CD4-positive, alpha-beta T cell treated with Interleukin-15 for 1 hour (primary cell): ENCODE measurements around the gene CNTNAP2.
"Not testable (repeated sequence)": the region's sequence is repeated elsewhere in the genome, so short reads cannot be mapped to it uniquely, and the experiment has no call there.

ENCODE experiments used
- DNase-seq: peaks from one replicate; pipeline ENCODE4 v3.0.0-alpha.2; 2020

Gene CNTNAP2

DNA sequence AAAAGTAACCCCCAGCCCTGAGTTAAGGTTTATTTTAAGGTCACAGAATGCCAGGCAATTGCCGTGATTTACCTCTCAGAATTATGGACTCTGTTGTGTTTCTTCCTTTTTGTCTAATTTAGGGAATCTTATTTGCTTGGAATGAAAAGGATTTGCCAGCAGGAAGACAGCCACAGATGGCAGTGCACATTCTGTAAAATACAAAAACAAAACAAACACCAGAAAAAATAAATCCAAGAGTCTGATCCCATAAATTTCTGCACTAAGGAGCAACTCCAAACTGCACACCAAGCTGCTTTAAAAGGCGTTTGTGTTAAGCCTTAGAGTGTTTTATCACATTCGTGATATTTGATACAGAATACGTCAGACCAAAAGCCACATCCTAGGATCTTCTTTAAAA is 2275.0 kb downstream of the CNTNAP2 start:
- no peak for DNase-seq

DNA sequence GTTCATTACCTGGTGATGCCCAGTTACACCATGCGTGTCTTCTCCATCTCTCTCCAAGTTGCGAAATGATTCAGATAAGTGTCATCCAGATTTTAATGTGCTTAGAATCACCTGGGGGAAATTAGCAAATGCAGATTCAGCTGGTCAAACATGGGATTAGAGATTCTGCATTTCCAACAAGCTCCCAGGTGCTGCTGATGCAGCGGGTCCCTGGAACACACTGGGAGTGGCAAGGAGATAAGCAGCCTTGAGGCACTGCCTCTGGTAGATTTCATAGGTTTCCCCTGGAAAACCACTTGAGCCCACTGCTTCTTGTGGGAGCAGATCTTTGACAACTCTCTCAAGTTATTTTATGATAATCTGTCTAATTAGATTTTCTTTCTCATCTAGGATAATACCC is 2278.0 kb downstream of the CNTNAP2 start:
- no peak for DNase-seq

- no peak for DNase-seq
Observed at GRCh38 chr7:148395352-148395811, 2278.8 kb downstream of the CNTNAP2 start.

GRCh38 chr7:148395990-148396716 is 2279.6 kb downstream of the CNTNAP2 start:
- DNase-seq, result no peak

- no peak for DNase-seq
Observed at GRCh38 chr7:148397056-148397455, 2280.5 kb downstream of the CNTNAP2 start.

DNA sequence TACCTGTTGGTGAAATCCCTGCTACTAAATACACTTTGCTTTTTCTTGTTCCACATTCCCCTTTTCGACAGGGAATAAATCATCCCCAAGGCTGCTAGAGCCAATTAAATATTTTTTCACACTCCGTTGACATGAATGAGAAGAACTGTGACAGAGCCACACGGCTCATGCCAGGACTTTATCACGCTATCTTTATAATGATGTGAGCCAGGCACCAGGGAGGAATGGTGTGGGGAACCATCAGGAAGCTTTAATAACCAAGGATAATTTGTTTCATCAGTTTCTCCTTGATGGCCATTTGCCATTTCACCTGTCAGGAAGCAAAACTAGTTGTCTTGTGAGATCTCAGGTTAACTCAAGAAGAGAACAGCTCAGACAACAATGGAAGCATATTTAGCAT is 2280.9 kb downstream of the CNTNAP2 start:
- DNase-seq, result no peak

DNA sequence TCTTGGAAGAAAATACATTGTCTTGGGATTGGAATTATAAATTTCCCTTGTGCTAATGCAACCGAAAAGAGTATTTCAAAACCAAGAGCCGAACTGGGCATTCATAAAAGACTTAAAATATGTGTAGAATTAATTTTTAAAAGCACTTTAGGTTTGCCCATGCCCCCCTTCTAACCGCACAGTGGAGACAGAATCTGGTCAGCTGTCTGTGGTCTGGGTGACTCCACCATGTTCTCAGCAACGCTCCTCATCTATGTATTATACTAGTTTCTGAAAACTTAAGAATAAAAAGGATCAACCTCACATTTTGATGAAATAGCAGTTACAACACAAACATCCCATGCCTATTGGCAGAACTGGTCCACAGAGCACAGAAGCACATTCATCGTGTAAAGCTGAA is 2281.4 kb downstream of the CNTNAP2 start:
- DNase-seq, result no peak

DNA sequence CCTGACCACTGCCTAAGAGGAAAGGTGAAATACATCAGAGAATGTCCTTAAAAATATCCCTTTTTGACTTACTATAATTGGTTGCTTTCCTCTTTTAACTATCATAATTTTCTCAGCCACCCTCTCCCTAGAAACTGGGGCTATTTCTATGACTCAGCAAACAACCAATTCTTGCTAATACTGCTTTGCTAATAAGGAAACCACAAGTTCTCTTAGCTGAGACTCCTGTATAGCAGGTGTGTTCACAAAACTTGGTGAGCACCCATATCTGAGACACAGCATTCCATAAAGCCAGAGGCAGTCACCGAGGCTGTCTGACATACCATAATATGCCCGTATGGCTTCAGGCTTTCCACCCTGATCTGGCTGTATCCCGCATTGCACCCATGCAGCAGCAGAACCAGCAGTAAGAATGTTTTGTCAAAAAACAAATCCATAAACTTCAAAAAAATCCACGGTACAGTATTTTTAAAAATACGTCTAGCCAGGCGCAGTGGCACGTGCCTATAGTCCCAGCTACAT is 2282.3 kb downstream of the CNTNAP2 start:
- no peak for DNase-seq

DNA sequence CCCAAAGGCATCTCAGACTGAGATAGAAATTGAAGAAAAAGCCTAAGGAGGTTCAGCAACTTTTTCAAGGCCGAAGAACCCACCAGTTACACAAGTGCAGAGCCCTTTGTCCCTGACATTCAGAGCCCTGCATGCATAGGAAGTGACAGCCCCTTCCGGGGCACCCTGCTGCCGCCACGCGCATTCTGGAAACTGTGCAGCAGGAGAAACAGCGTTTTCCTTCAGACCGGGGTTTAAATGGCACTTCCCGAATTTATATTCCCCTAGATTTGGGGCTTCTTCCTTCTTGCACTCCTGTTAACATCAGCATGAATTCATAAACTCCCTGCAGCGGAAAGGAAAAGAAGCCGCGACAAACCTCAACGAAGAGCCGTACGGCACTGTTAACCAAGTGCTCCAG is 2283.5 kb downstream of the CNTNAP2 start:
- no peak for DNase-seq

DNA sequence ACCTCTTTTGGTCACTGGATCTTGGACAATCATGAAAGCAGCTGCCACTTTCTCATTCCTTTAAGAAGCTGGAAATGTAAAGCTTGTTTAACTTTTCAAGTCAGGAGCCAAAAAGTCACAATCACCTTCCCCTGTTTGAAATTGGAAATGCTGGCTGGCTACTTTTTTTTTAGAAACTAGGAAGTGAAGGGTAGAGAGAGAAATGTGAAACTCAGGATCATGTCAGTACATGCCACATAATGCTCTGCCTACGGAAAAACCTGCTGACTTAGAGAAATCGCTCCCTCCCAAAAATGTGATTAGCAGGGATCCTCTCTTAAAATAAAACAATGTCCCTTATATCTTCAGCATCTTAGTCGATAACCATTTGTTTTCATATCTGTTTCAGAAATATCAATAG is 2285.6 kb downstream of the CNTNAP2 start:
- no peak for DNase-seq

- DNase-seq, result no peak
Observed at GRCh38 chr7:148403466-148403993, 2286.9 kb downstream of the CNTNAP2 start.

DNA sequence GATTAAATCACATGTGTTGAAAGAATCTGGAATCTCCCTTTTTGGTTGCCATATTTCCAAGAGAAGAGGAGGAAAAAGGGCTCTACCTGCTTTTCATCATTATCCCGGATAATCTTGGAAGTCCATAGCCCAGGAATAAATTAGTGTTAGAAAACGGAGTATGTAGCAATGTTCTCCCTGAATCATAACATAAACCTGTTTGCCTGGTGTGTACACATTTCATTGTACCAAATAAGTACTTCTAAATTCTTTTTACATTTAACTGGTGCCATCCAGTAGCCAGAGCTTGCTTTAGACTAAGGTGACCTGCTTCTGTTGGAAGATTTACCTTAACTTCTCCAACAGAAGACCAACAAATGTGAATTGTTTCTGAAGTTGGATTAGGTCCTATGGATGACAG is 2291.7 kb downstream of the CNTNAP2 start:
- DNase-seq, result no peak

- no peak for DNase-seq
Observed at GRCh38 chr7:148410905-148411304, 2294.3 kb downstream of the CNTNAP2 start.

- DNase-seq, result no peak
Observed at GRCh38 chr7:148412691-148413090, 2296.1 kb downstream of the CNTNAP2 start.

DNA sequence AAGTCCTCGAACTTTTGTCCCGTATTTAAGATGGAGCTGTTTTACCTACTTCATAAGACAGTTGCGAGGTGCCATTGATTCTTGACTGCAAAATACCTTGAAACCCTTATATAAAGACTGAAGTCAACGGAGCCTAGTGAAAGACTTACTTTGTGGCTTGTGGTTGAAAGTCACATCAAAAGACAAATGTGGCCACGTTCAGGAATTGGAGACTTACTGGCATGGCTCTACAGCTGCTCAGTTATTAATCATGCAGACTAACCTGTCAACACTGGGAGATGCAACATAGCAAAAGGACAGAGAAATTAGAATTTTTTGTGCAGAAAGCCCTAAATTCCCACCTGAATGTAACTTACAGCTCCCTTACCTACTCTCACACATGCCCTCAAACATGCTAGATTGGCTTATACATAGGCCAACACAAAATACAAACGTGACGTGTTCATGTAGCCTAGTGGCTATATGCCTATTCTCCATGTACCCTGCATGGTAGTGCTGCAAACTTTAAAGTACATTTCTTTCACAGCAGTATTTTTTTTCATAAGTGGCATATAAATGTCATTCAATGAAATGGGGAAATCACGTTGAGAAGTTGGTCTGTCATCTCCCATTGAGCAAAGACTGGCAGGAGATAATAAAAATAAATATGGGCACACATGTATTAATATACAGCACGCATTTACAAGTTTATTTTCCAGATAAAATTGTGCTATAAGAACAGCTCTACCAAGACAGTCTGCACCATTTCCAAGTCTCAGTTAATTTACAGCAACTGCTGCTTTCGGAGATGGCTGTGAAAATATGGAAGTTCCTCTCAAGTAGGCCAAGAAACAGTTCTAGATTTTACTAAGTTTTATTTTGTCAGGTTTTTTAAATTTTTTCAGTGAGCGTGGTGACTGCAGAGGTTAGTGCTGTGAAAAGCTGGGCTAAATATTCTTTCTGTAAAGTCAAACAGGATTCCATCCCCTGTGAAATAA is 2303.5 kb downstream of the CNTNAP2 start:
- DNase-seq, result no peak

DNA sequence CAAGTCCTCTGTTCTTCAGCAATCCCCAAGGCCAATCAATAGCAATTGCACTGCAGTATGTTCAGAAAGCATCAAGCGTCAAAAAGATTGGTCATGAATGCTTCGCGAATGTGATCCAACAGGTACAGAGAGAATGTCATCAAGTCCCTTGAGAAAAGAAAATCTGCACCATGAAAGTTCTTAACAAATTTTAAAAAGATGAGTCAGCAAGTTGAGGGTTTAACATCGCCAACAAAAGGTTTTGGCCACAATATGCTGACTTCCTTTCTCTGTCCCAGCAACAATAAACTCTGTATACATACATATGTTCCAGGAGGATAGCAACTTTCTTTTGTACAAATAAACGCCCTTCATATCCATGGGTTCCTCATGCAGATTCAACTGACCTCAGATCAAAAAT is 2305.4 kb downstream of the CNTNAP2 start:
- no peak for DNase-seq

DNA sequence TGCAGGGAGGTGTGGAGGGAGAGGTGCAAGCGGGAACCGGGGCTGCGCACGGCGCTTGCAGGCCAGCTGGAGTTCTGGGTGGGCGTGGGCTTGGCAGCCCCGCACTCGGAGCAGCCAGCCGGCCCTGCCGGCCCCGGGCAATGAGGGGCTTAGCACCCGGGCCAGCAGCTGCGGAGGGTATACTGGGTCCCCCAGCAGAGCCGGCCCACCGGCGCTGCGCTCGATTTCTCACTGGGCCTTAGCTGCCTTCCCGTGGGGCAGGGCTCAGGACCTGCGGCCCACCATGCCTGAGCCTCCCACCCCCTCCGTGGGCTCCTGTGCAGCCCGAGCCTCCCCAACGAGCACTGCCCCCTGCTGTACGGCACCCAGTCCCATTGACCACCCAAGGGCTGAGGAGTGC is 2309.8 kb downstream of the CNTNAP2 start:
- not testable (repeated sequence) for DNase-seq

- not testable (repeated sequence) for DNase-seq
Observed at GRCh38 chr7:148430690-148431089, 2314.1 kb downstream of the CNTNAP2 start.

DNA sequence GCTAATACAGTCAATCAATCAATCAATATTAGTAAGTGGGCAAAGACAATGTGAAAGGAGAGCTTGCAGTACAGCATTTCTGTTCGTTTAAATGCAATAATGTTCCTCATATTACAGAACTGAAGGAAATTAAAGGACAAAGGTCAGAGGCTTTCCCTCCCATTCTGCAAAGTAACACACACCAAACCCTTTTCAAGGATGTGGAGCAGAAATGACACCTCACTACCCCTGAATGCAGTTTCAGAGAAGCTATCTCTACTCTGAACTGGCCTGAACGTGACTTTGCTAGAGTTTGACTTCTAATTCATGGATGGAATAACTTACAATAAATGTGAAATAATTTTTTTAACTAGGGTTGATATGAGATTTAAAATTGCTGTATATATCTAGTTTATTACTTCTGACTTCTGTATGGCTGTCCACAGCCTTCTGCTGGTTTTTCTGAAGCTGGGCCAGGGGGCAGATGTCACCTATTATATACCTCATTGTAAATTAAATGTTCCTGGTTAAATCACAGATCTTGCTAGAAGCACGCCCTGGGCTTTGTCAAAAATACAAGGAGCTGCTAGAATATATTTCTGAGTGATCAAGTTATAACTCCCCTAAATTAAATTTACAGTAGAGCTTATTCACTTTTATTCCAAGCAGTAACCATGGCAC is 2317.1 kb downstream of the CNTNAP2 start:
- DNase-seq, result no peak

GRCh38 chr7:148434181-148434757 is 2317.7 kb downstream of the CNTNAP2 start:
- no peak for DNase-seq

GRCh38 chr7:148434887-148435286 is 2318.3 kb downstream of the CNTNAP2 start:
- no peak for DNase-seq

GRCh38 chr7:148435715-148436114 is 2319.1 kb downstream of the CNTNAP2 start:
- no peak for DNase-seq
